Measurements from ENCODE around the gene SEL1L. TPM values are rescaled to one million over a fixed set of nuclear protein-coding genes. Genes with fewer than 3 reads are reported as not detected.

Gene SEL1L
- total and polyA plus RNA-seq, 2 donors (not counting 3 experiments of a cell fraction or from before 2014, with no cell fraction given) = 15.0 to 95.0 TPM

GRCh38 chr14:81537193-81537592 lies 3.5 kb upstream of the SEL1L start:
- H3K79me2 ChIP-seq (ENCODE audit: control insufficient read depth, insufficient read depth, low read length) = peaks cover 12% of the 10 kb centered on the region
- no peak overlapping the region for H3K4me3 ChIP-seq (replicated peaks in 1 of 3; ENCODE audit: insufficient read depth in 1 of 3, low read depth in 1 of 3, low read length in 3 of 3)
- dilution Hi-C loops (cut with MboI; ENCODE audit: extremely low pct_ligation_motif_present, low sequenced_read_pairs) = no loop called here
- CTCF ChIA-PET = no interaction called here
- H3K36me3 ChIP-seq (ENCODE audit: control insufficient read depth in 2 of 2, extremely low read depth in 1 of 2, insufficient read depth in 2 of 2, low read length in 2 of 2) = no peaks in the 10 kb centered on the region
- intact Hi-C loops (cut with micrococcal nuclease) = no loop called here
- no TSS peak for BruUV-seq (replicated peaks)
- no peak overlapping the region for H3K27ac ChIP-seq (ENCODE audit: insufficient read depth, low read depth, low read length)
- H3K9me3 ChIP-seq (replicated peaks; ENCODE audit: control insufficient read depth, insufficient read depth, low read length) = no peaks in the 10 kb centered on the region
- no peaks in the 10 kb centered on the region for H4K20me1 ChIP-seq (replicated peaks; ENCODE audit: control insufficient read depth, extremely low read depth, insufficient read depth, low read length)
- DNase-seq (ENCODE audit: low read depth, low spot score) (no peak), FAIRE-seq (no peak)
- H2AFZ ChIP-seq (ENCODE audit: low read depth, low read length) = no peak overlapping the region
- no peaks in the 10 kb centered on the region for H3K27me3 ChIP-seq (ENCODE audit: control insufficient read depth in 2 of 2, insufficient read depth in 2 of 2, low read length in 2 of 2)
- no peak overlapping the region for H3K4me2 ChIP-seq (ENCODE audit: insufficient read depth, low read length)
- peaks cover 7% of the 10 kb centered on the region for H3K4me1 ChIP-seq (ENCODE audit: control insufficient read depth, extremely low read depth, insufficient read depth, low read length)
- TF ChIP-seq MYC (IDR thresholded peaks at IDR 0.05; ENCODE audit: low read depth, low read length) (no peak), JUN (IDR thresholded peaks at IDR 0.05; ENCODE audit: borderline replicate concordance, insufficient read depth, insufficient read length, low read depth) (no peak), GATA2 (IDR thresholded peaks at IDR 0.05; ENCODE audit: insufficient read depth, insufficient read length, low read depth, low read length) (no peak), CTCF (IDR thresholded peaks at IDR 0.05; ENCODE audit: extremely low read depth in 1 of 2, insufficient read depth in 1 of 2, low read depth in 1 of 2, low read length in 2 of 2) (no peak), FOS (IDR thresholded peaks at IDR 0.05; ENCODE audit: borderline replicate concordance, insufficient read depth, low read length) (no peak), POLR2AphosphoS5 (IDR thresholded peaks at IDR 0.05; ENCODE audit: insufficient read depth, low read depth, low read length) (no peak), POLR2A (IDR thresholded peaks at IDR 0.05; ENCODE audit: low read depth, low read length) (no peak), MAX (IDR thresholded peaks at IDR 0.05; ENCODE audit: insufficient read depth, insufficient read length) (no peak), EZH2 (IDR thresholded peaks at IDR 0.05; ENCODE audit: borderline replicate concordance, low read depth, low read length, severe bottlenecking) (no peak)
- POLR2A ChIA-PET = no interaction called here
- no peak overlapping the region for H3K9ac ChIP-seq (replicated peaks; ENCODE audit: extremely low read depth, insufficient read depth, low read length)
- H3K9me1 ChIP-seq (replicated peaks; ENCODE audit: control insufficient read depth, extremely low read depth, insufficient read depth, low read length) = no peaks in the 10 kb centered on the region

Measured in endothelial cell of umbilical vein (primary cell).